SK-N-SH treated with all-trans-retinoic acid at 6 μM for 48 hours (cell line): Measurements from ENCODE around the gene ARHGAP26.

Experiments used
- ARNTL ChIP-seq: fragments of 450-650 bp; formaldehyde crosslinking; IDR thresholded peaks from 2 replicates; pipeline ENCODE4 v1.5.0; 2020; ENCODE audit warnings: low read depth, mild to moderate bottlenecking, moderate library complexity, borderline replicate concordance
- CSDC2 ChIP-seq: fragments of 250-450 bp; sonication (Bioruptor Pico); IDR thresholded peaks from 2 replicates; pipeline ENCODE4 v1.5.0; 2020; ENCODE audit warnings: mild to moderate bottlenecking, moderate library complexity
- ESRRG ChIP-seq: fragments of 250-450 bp; sonication (Bioruptor Pico); IDR thresholded peaks from 2 replicates; pipeline ENCODE4 v1.6.1; 2021; ENCODE audit warnings: mild to moderate bottlenecking
- OSR1 ChIP-seq: fragments of 250-450 bp; sonication (Bioruptor Pico); IDR thresholded peaks from 2 replicates; pipeline ENCODE4 v1.8.0; 2022; ENCODE audit warnings: moderate library complexity, mild to moderate bottlenecking, inconsistent platforms
- PATZ1 ChIP-seq: fragments of 250-450 bp; sonication (Bioruptor Pico); IDR thresholded peaks from 2 replicates; pipeline ENCODE4 v1.8.0; 2020; ENCODE audit warnings: mild to moderate bottlenecking, moderate library complexity, borderline replicate concordance
- POU6F1 ChIP-seq: fragments of 250-450 bp; sonication (Bioruptor Pico); IDR thresholded peaks from 2 replicates; pipeline ENCODE4 v1.8.0; 2021; ENCODE audit warnings: low read depth, mild to moderate bottlenecking, moderate library complexity, borderline replicate concordance
- PPARA ChIP-seq: fragments of 250-450 bp; sonication (Bioruptor Pico); IDR thresholded peaks from 2 replicates; pipeline ENCODE4 v1.5.0; 2020; ENCODE audit warnings: mild to moderate bottlenecking, borderline replicate concordance
- SNAI2 ChIP-seq: fragments of 250-450 bp; sonication (Bioruptor Pico); IDR thresholded peaks from 2 replicates; pipeline ENCODE4 v1.5.0; 2020; ENCODE audit warnings: mild to moderate bottlenecking, moderate library complexity
- TOX ChIP-seq: fragments of 250-450 bp; sonication (Bioruptor Pico); IDR thresholded peaks from 2 replicates; pipeline ENCODE4 v1.8.0; 2021; ENCODE audit warnings: mild to moderate bottlenecking, moderate library complexity, borderline replicate concordance
- ZC3H10 ChIP-seq: fragments of 250-450 bp; sonication (Bioruptor Pico); IDR thresholded peaks from 2 replicates; pipeline ENCODE4 v1.5.1; 2021; ENCODE audit warnings: mild to moderate bottlenecking, moderate library complexity
- ZFP3 ChIP-seq: fragments of 250-450 bp; sonication (Bioruptor Pico); IDR thresholded peaks from 2 replicates; pipeline ENCODE4 v1.5.0; 2020; ENCODE audit warnings: mild to moderate bottlenecking, moderate library complexity
- TF ChIP-seq, protein P1 (sequence below): fragments of 250-450 bp; sonication (Bioruptor Pico); IDR thresholded peaks from 2 replicates; pipeline ENCODE4 v1.5.0; 2020; ENCODE audit warnings: mild to moderate bottlenecking, moderate library complexity

- no peak for TF ChIP-seq PPARA (CRISPR knock-in tag)
- no peak for TF ChIP-seq PATZ1 (CRISPR knock-in tag)
- TF ChIP-seq ZFP3 (CRISPR knock-in tag): no peak
- no peak for TF ChIP-seq CSDC2
- TF ChIP-seq ESRRG: no peak
- no peak for TF ChIP-seq SNAI2 (CRISPR knock-in tag)
- no peak for TF ChIP-seq ARNTL (CRISPR knock-in tag)
- TF ChIP-seq, protein P1, sequence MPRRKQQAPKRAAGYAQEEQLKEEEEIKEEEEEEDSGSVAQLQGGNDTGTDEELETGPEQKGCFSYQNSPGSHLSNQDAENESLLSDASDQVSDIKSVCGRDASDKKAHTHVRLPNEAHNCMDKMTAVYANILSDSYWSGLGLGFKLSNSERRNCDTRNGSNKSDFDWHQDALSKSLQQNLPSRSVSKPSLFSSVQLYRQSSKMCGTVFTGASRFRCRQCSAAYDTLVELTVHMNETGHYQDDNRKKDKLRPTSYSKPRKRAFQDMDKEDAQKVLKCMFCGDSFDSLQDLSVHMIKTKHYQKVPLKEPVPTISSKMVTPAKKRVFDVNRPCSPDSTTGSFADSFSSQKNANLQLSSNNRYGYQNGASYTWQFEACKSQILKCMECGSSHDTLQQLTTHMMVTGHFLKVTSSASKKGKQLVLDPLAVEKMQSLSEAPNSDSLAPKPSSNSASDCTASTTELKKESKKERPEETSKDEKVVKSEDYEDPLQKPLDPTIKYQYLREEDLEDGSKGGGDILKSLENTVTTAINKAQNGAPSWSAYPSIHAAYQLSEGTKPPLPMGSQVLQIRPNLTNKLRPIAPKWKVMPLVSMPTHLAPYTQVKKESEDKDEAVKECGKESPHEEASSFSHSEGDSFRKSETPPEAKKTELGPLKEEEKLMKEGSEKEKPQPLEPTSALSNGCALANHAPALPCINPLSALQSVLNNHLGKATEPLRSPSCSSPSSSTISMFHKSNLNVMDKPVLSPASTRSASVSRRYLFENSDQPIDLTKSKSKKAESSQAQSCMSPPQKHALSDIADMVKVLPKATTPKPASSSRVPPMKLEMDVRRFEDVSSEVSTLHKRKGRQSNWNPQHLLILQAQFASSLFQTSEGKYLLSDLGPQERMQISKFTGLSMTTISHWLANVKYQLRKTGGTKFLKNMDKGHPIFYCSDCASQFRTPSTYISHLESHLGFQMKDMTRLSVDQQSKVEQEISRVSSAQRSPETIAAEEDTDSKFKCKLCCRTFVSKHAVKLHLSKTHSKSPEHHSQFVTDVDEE (CRISPR knock-in tag): no peak
- no peak for TF ChIP-seq ZC3H10
- TF ChIP-seq TOX (CRISPR knock-in tag): no peak
- no peak for TF ChIP-seq POU6F1 (CRISPR knock-in tag)
- TF ChIP-seq OSR1 (CRISPR knock-in tag): no peak
Measured at GRCh38 chr5:143152445-143152844, 382.3 kb downstream of the ARHGAP26 start.
